IPS DF 4.7 (cell line): Measurements from ENCODE around the gene AFAP1.

Source experiments
- DNase-seq: peaks from one replicate; pipeline ENCODE4 v3.0.0-alpha.2; 2013; ENCODE audit warnings: low spot score; ENCODE audit errors: extremely low read depth

Gene AFAP1

GRCh38 chr4:7867191-7867590 is 72.5 kb downstream of the AFAP1 start:
- DNase-seq: no peak

GRCh38 chr4:7865533-7865932 is 74.1 kb downstream of the AFAP1 start:
- no peak for DNase-seq

- DNase-seq: no peak
These were observed 75.0 kb downstream of the AFAP1 start for GRCh38 chr4:7864685-7865084.

GRCh38 chr4:7863911-7864681 is 75.6 kb downstream of the AFAP1 start:
- DNase-seq: no peak

- no peak for DNase-seq
These were observed 77.0 kb downstream of the AFAP1 start for GRCh38 chr4:7862561-7863192.

GRCh38 chr4:7861440-7861881 is 78.2 kb downstream of the AFAP1 start:
- peak; percentile 25 for DNase-seq

GRCh38 chr4:7860600-7861163 is 79.0 kb downstream of the AFAP1 start:
- no peak for DNase-seq

GRCh38 chr4:7859326-7859725 is 80.3 kb downstream of the AFAP1 start:
- DNase-seq: no peak

GRCh38 chr4:7858498-7858897 is 81.2 kb downstream of the AFAP1 start:
- no peak for DNase-seq

GRCh38 chr4:7857993-7858392 is 81.7 kb downstream of the AFAP1 start:
- DNase-seq: no peak

GRCh38 chr4:7857238-7857701 is 82.4 kb downstream of the AFAP1 start:
- no peak for DNase-seq

GRCh38 chr4:7855731-7856130 is 83.9 kb downstream of the AFAP1 start:
- DNase-seq: no peak

GRCh38 chr4:7854697-7855370 is 84.8 kb downstream of the AFAP1 start:
- no peak for DNase-seq

GRCh38 chr4:7854216-7854615 is 85.4 kb downstream of the AFAP1 start:
- DNase-seq: no peak

GRCh38 chr4:7853271-7853670 is 86.4 kb downstream of the AFAP1 start:
- no peak for DNase-seq

- no peak for DNase-seq
These were observed 87.0 kb downstream of the AFAP1 start for GRCh38 chr4:7852568-7853185.

- DNase-seq: no peak
These were observed 89.2 kb downstream of the AFAP1 start for GRCh38 chr4:7850489-7850888.

GRCh38 chr4:7847206-7847605 is 92.5 kb downstream of the AFAP1 start:
- no peak for DNase-seq

- no peak for DNase-seq
These were observed 94.0 kb downstream of the AFAP1 start for GRCh38 chr4:7845493-7846128.

GRCh38 chr4:7844594-7844991 is 95.1 kb downstream of the AFAP1 start:
- no peak for DNase-seq
